PC-9 (cell line): ENCODE measurements around the gene OR10H2. TPM values are rescaled to one million over a fixed set of nuclear protein-coding genes. Genes with fewer than 3 reads are reported as not detected.

ENCODE experiments used
- BruUV-seq: library from RNA; stranded (reverse); fragments of 400-500 nt; replicated peaks from 2 replicates; lab custom pipeline; 2021; lab: Mats Ljungman, UMichigan
- CTCF ChIA-PET: fragments of 300-600 bp; sonication (Branson Sonifier 250); formaldehyde crosslinking; loops from one replicate; lab custom pipeline; 2022; ENCODE audit warnings: antibody characterized with exemption; lab: Charles Lee
- POLR2A ChIA-PET: fragments of 300-600 bp; sonication (Branson Sonifier 250); formaldehyde crosslinking; loops from one replicate; lab custom pipeline; 2022; ENCODE audit warnings: antibody characterized with exemption; ENCODE audit not compliant: unreplicated experiment; lab: Charles Lee
- DNase-seq, 2 experiments: peaks; one replicate each; pipeline versions ENCODE4 v3.0.0 to v3.0.0-alpha.2; 2015 to 2022; ENCODE audit warnings: mixed read lengths in 1 of 2
- H2AFZ ChIP-seq: fragments of 200-600 bp; sonication (generic); 2 replicates; pipeline ENCODE4 v1.8.1; 2017; ENCODE audit warnings: antibody characterized with exemption
- H3F3A ChIP-seq: fragments of 200-600 bp; sonication (generic); 2 replicates; pipeline ENCODE4 v1.8.1; 2017; ENCODE audit warnings: antibody characterized with exemption, mild to moderate bottlenecking, low read depth; ENCODE audit not compliant: insufficient read depth
- H3K27ac ChIP-seq: fragments of 200-600 bp; sonication (generic); 2 replicates; pipeline ENCODE4 v1.6.1; 2016; ENCODE audit warnings: mixed run types
- H3K27me3 ChIP-seq: fragments of 200-600 bp; sonication (generic); 2 replicates; pipeline ENCODE4 v1.6.1; 2016; ENCODE audit warnings: low read depth, mixed run types; ENCODE audit not compliant: insufficient read depth
- H3K36me3 ChIP-seq: fragments of 200-600 bp; sonication (generic); 2 replicates; pipeline ENCODE4 v1.6.1; 2016; ENCODE audit warnings: low read depth, mixed run types
- H3K4me1 ChIP-seq: fragments of 200-600 bp; sonication (generic); replicated peaks from 2 replicates; pipeline ENCODE4 v1.6.1; 2016; ENCODE audit warnings: mixed run types; ENCODE audit not compliant: insufficient read depth
- H3K4me2 ChIP-seq: fragments of 200-600 bp; sonication (generic); 2 replicates; pipeline ENCODE4 v1.6.1; 2017; ENCODE audit warnings: mixed run types
- H3K4me3 ChIP-seq: fragments of 200-600 bp; sonication (generic); 2 replicates; pipeline ENCODE4 v1.6.1; 2016; ENCODE audit warnings: mixed run types
- H3K79me2 ChIP-seq: fragments of 200-600 bp; sonication (generic); 2 replicates; pipeline ENCODE4 v1.6.1; 2017; ENCODE audit warnings: low read depth, mixed run types
- H3K9me2 ChIP-seq: fragments of 200-600 bp; sonication (generic); 2 replicates; pipeline ENCODE4 v1.8.1; 2017; ENCODE audit warnings: mild to moderate bottlenecking; ENCODE audit not compliant: insufficient read depth
- H3K9me3 ChIP-seq: fragments of 200-600 bp; sonication (generic); 2 replicates; pipeline ENCODE4 v1.8.1; 2016; ENCODE audit warnings: low read depth; ENCODE audit not compliant: insufficient read depth
- H4K20me1 ChIP-seq: fragments of 200-600 bp; sonication (generic); 2 replicates; pipeline ENCODE4 v1.8.1; 2017; ENCODE audit not compliant: insufficient read depth
- CTCF ChIP-seq: fragments of 200-600 bp; sonication (generic); conservative IDR thresholded peaks from 2 replicates; pipeline ENCODE4 v1.6.1; 2017; ENCODE audit warnings: mixed run types, antibody characterized with exemption, mild to moderate bottlenecking, moderate library complexity
- EZH2 ChIP-seq: fragments of 200-600 bp; sonication (generic); IDR thresholded peaks from 2 replicates; pipeline ENCODE4 v1.8.0; 2017; ENCODE audit warnings: antibody characterized with exemption, low read depth
- intact Hi-C: fragments of 100-400 bp; cut with micrococcal nuclease; formaldehyde crosslinking; loops from one replicate; pipeline ENCODE4 v1.10.0; 2022; ENCODE audit not compliant: unreplicated experiment
- total RNA-seq: library from RNA; stranded (reverse); gene quantifications from 2 replicates; pipeline ENCODE4 v1.2.3, GENCODE V29; 2021

Gene OR10H2
- total RNA-seq, 1 experiment from 2014 or later: not detected

GRCh38 chr19:15680478-15681322 lies 47.1 kb upstream of the OR10H2 start:
- Histone ChIP-seq H3K4me1 (no peaks in the 10 kb centered on the region), H3K36me3 (no peaks in the 10 kb centered on the region), H3K27ac (no peak overlapping the region), H2AFZ (no peak overlapping the region), H3K9me3 (no peaks in the 10 kb centered on the region), H3F3A (no peaks in the 10 kb centered on the region), H3K79me2 (no peaks in the 10 kb centered on the region), H3K9me2 (no peaks in the 10 kb centered on the region), H3K4me2 (no peak overlapping the region), H3K27me3 (no peaks in the 10 kb centered on the region), H4K20me1 (no peaks in the 10 kb centered on the region), H3K4me3 (no peak overlapping the region)
- ChIA-PET POLR2A (no interaction called here), CTCF (no interaction called here)
- no TSS peak for BruUV-seq
- TF ChIP-seq CTCF: no peak
- TF ChIP-seq EZH2: no peak
- intact Hi-C loops: no loop called here
- DNase-seq: no peak

- ChIA-PET CTCF (no interaction called here), POLR2A (no interaction called here)
- Histone ChIP-seq H3K4me1 (no peaks in the 10 kb centered on the region), H3F3A (no peaks in the 10 kb centered on the region), H4K20me1 (no peaks in the 10 kb centered on the region), H3K4me3 (no peak overlapping the region), H3K27ac (no peak overlapping the region), H2AFZ (no peak overlapping the region), H3K36me3 (no peaks in the 10 kb centered on the region), H3K9me3 (no peaks in the 10 kb centered on the region), H3K79me2 (no peaks in the 10 kb centered on the region), H3K9me2 (no peaks in the 10 kb centered on the region), H3K4me2 (no peak overlapping the region), H3K27me3 (no peaks in the 10 kb centered on the region)
- BruUV-seq: no TSS peak
- intact Hi-C loops: no loop called here
- no peak for DNase-seq
- TF ChIP-seq EZH2 (no peak), CTCF (no peak)
These were observed 44.4 kb upstream of the OR10H2 start for GRCh38 chr19:15683411-15683810.

GRCh38 chr19:15684828-15685227 lies 43.0 kb upstream of the OR10H2 start:
- Histone ChIP-seq H3K4me1 (no peaks in the 10 kb centered on the region), H3K9me3 (no peaks in the 10 kb centered on the region), H3K4me2 (no peak overlapping the region), H3K27ac (no peak overlapping the region), H3F3A (no peaks in the 10 kb centered on the region), H3K36me3 (no peaks in the 10 kb centered on the region), H2AFZ (no peak overlapping the region), H3K4me3 (no peak overlapping the region), H4K20me1 (no peaks in the 10 kb centered on the region), H3K79me2 (no peaks in the 10 kb centered on the region), H3K9me2 (no peaks in the 10 kb centered on the region), H3K27me3 (no peaks in the 10 kb centered on the region)
- ChIA-PET CTCF (no interaction called here), POLR2A (no interaction called here)
- no TSS peak for BruUV-seq
- DNase-seq: peak in 1 of 2 experiments; percentile 16
- TF ChIP-seq CTCF (no peak), EZH2 (no peak)
- intact Hi-C loops: no loop called here
